Fibroblast of lung (primary cell): ENCODE results near the gene ACKR2.

Experiments
- EZH2 ChIP-seq: IDR thresholded peaks from 2 replicates; pipeline ENCODE4 v1.5.1; 2012; ENCODE audit warnings: low read length, control low read depth, mild to moderate bottlenecking; ENCODE audit errors: missing control alignments
- TF ChIP-seq, protein P1 (sequence below), 2 donors: IDR thresholded peaks in 1 of 2; conservative IDR thresholded peaks in 1 of 2; 1 replicate in 1 of 2; 2 replicates in 1 of 2; pipeline ENCODE4 v1.5.1; 2011 to 2012; ENCODE audit warnings: low read length in 2 of 2, control low read depth in 1 of 2, inconsistent platforms in 1 of 2, low read depth in 1 of 2, mild to moderate bottlenecking in 1 of 2

DNA sequence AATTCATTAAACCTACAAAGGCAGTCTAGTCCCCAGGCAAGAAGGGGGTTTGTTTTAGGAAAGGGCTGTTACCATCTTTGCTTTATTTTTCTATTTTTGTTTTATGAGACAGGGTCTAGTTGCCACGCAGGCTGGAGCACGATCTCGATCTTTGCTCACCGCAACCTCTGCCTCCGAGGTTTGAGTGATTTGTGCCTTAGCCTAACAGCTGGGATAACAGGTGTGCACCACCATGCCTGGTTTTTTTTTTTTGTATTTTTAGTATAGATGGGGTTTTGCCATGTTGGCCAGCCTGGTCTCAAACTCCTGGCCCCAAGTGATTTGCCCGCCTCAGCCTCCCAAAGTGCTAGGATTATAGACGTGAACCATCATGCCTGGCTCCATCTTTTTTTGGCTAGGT is 9.9 kb upstream of the ACKR2 start:
- TF ChIP-seq, protein P1, sequence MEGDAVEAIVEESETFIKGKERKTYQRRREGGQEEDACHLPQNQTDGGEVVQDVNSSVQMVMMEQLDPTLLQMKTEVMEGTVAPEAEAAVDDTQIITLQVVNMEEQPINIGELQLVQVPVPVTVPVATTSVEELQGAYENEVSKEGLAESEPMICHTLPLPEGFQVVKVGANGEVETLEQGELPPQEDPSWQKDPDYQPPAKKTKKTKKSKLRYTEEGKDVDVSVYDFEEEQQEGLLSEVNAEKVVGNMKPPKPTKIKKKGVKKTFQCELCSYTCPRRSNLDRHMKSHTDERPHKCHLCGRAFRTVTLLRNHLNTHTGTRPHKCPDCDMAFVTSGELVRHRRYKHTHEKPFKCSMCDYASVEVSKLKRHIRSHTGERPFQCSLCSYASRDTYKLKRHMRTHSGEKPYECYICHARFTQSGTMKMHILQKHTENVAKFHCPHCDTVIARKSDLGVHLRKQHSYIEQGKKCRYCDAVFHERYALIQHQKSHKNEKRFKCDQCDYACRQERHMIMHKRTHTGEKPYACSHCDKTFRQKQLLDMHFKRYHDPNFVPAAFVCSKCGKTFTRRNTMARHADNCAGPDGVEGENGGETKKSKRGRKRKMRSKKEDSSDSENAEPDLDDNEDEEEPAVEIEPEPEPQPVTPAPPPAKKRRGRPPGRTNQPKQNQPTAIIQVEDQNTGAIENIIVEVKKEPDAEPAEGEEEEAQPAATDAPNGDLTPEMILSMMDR (conservative IDR thresholded peaks at IDR 0.05 in 1 of 2, IDR thresholded peaks at IDR 0.05 in 1 of 2; ENCODE audit: low read depth in 1 of 2, low read length in 2 of 2), result no peak
- TF ChIP-seq EZH2, result no peak
